Subcutaneous abdominal adipose tissue (tissue), 5 donors: ENCODE data around the gene ITGB5.

Experiments used
- H3K27ac ChIP-seq: one replicate; pipeline ENCODE4 v1.7.0; 2013; ENCODE audit warnings: low read depth, mild to moderate bottlenecking, inconsistent platforms, low read length, moderate library complexity
- H3K27me3 ChIP-seq, 5 donors: one replicate each; pipeline ENCODE4 v1.7.0; 2013; ENCODE audit warnings: low read length in 5 of 5, inconsistent platforms in 1 of 5; ENCODE audit not compliant: control insufficient read depth in 5 of 5, insufficient read depth in 4 of 5
- H3K36me3 ChIP-seq, 5 donors: one replicate each; pipeline ENCODE4 v1.7.0; 2013; ENCODE audit warnings: low read length in 5 of 5; ENCODE audit not compliant: control insufficient read depth in 5 of 5, insufficient read depth in 5 of 5
- H3K4me1 ChIP-seq, 5 donors: one replicate each; pipeline ENCODE4 v1.7.0; 2013; ENCODE audit warnings: low read length in 5 of 5, mild to moderate bottlenecking in 3 of 5, moderate library complexity in 1 of 5; ENCODE audit not compliant: control insufficient read depth in 5 of 5, insufficient read depth in 5 of 5
- H3K4me3 ChIP-seq, 5 donors: one replicate each; pipeline ENCODE4 v1.7.0; 2013; ENCODE audit warnings: low read length in 5 of 5, low read depth in 1 of 5
- H3K9ac ChIP-seq, 5 donors: one replicate each; pipeline ENCODE4 v1.7.0; 2013; ENCODE audit warnings: low read length in 5 of 5, mild to moderate bottlenecking in 4 of 5, moderate library complexity in 3 of 5
- H3K9me3 ChIP-seq, 5 donors: one replicate each; pipeline ENCODE4 v1.7.0; 2013; ENCODE audit warnings: low read length in 5 of 5; ENCODE audit not compliant: control insufficient read depth in 5 of 5
- donor health status: healthy.
- donor health status: healthy.
- donor health status: healthy.
- donor health status: healthy.
- donor health status: healthy.

Gene ITGB5

GRCh38 chr3:124772081-124772831, 114.9 kb downstream of the ITGB5 start:
- Histone ChIP-seq H3K4me1 (peaks cover 12 to 60% (median 55%) of the 10 kb centered on the region in 5 donors), H3K9me3 (no peaks in the 10 kb centered on the region), H3K4me3 (no peak overlapping the region), H3K27me3 (no peaks in the 10 kb centered on the region), H3K9ac (no peak overlapping the region), H3K36me3 (peaks cover 5 to 55% (median 43%) of the 10 kb centered on the region in 5 donors), H3K27ac (peak overlapping the region; percentile 83)

- H3K9me3 ChIP-seq: no peaks in the 10 kb centered on the region
- H3K9ac ChIP-seq: no peak overlapping the region
- peaks cover 12 to 59% (median 52%) of the 10 kb centered on the region in 5 donors for H3K4me1 ChIP-seq
- H3K27ac ChIP-seq: peak overlapping the region; percentile 83
- no peaks in the 10 kb centered on the region for H3K27me3 ChIP-seq
- peaks cover 6 to 58% (median 48%) of the 10 kb centered on the region in 5 donors for H3K36me3 ChIP-seq
- H3K4me3 ChIP-seq: no peak overlapping the region
Measured at GRCh38 chr3:124771083-124771445, 116.1 kb downstream of the ITGB5 start.

- H3K9ac ChIP-seq: no peak overlapping the region
- no peaks in the 10 kb centered on the region for H3K27me3 ChIP-seq
- no peak overlapping the region for H3K4me3 ChIP-seq
- peaks cover 12 to 53% (median 48%) of the 10 kb centered on the region in 5 donors for H3K4me1 ChIP-seq
- peak overlapping the region; percentile 83 for H3K27ac ChIP-seq
- H3K36me3 ChIP-seq: peaks cover 6 to 58% (median 51%) of the 10 kb centered on the region in 5 donors
- H3K9me3 ChIP-seq: no peaks in the 10 kb centered on the region
Measured at GRCh38 chr3:124770336-124771082, 116.7 kb downstream of the ITGB5 start.

GRCh38 chr3:124769462-124769861, 117.7 kb downstream of the ITGB5 start:
- H3K27me3 ChIP-seq: no peaks in the 10 kb centered on the region
- H3K4me1 ChIP-seq: peaks cover 7 to 47% (median 45%) of the 10 kb centered on the region in 5 donors
- H3K9ac ChIP-seq: no peak overlapping the region
- H3K27ac ChIP-seq: no peak overlapping the region
- no peaks in the 10 kb centered on the region for H3K9me3 ChIP-seq
- H3K36me3 ChIP-seq: peaks cover 6 to 63% (median 58%) of the 10 kb centered on the region in 5 donors
- H3K4me3 ChIP-seq: no peak overlapping the region

DNA sequence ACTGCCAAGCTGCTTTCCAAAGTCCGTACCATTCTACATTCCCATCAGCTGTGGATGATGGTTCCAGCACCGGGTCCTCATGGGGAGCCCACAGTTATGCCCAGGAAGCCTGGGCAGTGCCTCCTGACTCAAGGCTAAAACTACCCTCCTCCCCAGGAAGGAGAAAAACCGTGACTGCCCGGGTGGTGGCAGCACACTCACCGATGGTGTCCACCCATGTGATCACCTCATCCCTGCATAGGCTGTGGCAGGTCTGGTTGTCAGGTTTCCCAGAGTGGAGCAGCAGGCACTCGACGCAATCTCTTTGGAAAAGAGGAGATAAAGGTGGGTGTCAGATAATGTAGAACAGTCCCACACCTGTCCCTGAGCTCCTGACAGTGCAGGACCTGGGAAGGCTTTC, 118.4 kb downstream of the ITGB5 start:
- no peaks in the 10 kb centered on the region for H3K9me3 ChIP-seq
- H3K36me3 ChIP-seq: peaks cover 6 to 69% (median 63%) of the 10 kb centered on the region in 5 donors
- H3K27ac ChIP-seq: no peak overlapping the region
- no peak overlapping the region for H3K9ac ChIP-seq
- H3K4me3 ChIP-seq: no peak overlapping the region
- H3K27me3 ChIP-seq: no peaks in the 10 kb centered on the region
- H3K4me1 ChIP-seq: peaks cover 3 to 45% (median 45%) of the 10 kb centered on the region in 5 donors

- Histone ChIP-seq H3K9me3 (no peaks in the 10 kb centered on the region), H3K36me3 (peaks cover 6 to 75% (median 73%) of the 10 kb centered on the region in 5 donors), H3K4me3 (no peak overlapping the region), H3K4me1 (peaks cover 3 to 38% (median 34%) of the 10 kb centered on the region in 5 donors), H3K27ac (no peak overlapping the region), H3K9ac (no peak overlapping the region), H3K27me3 (no peaks in the 10 kb centered on the region)
Measured at GRCh38 chr3:124767691-124768090, 119.5 kb downstream of the ITGB5 start.

GRCh38 chr3:124767264-124767663, 119.9 kb downstream of the ITGB5 start:
- Histone ChIP-seq H3K9ac (no peak overlapping the region), H3K4me3 (no peak overlapping the region), H3K9me3 (no peaks in the 10 kb centered on the region), H3K27ac (no peak overlapping the region), H3K4me1 (peaks cover 0 to 34% (median 32%) of the 10 kb centered on the region in 5 donors), H3K36me3 (peaks cover 6 to 78% (median 76%) of the 10 kb centered on the region in 5 donors), H3K27me3 (no peaks in the 10 kb centered on the region)

DNA sequence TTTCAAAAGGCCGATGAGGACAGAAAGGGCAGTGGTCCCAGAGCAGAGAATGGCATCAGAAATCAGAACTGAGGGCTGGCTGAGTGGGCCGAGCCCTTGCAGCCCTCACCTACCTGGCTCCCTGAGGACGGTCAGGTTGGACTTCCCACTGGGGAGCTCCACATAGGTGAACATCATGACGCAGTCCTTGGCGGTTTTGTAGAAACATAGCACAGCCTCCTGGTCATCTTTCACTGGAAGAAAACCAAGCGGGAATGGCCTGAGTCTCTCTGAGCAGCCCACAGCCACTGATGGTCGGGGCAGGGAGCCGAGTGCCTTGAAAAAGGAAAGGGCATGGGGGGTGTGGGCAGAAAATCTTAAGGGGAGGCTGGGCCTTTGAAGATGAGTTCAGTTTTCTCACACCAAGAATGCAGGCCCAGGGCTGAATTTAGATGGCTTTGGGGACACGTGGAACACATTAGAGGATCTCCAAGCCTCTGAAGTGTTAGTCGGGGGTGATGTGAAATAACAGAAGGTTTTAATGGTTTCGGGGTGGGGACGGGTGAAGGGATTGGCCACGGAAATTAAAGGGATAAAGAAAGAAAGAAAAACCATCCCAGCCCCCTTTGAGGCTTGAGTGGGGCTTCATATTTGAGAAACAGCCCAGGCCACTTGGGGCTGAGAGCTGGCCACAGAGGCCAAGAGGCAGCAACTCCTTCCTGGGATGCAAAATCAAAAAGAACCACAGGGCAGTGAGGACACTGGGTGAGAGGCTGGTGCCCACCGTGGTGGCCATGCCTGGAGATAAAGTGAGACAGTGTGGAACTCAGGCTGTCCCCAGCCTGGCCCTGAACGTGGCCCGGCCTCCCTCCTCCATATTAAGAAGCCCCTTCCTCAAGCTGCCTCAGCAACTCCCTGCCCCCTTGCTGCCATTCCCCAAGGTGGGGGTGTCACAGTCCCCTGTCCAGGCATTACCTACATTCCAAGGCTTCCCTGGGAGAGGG, 120.8 kb downstream of the ITGB5 start:
- Histone ChIP-seq H3K27me3 (no peaks in the 10 kb centered on the region), H3K36me3 (peaks cover 6 to 78% (median 76%) of the 10 kb centered on the region in 5 donors), H3K27ac (no peak overlapping the region), H3K4me1 (peaks cover 0 to 34% (median 30%) of the 10 kb centered on the region in 5 donors), H3K4me3 (no peak overlapping the region), H3K9me3 (no peaks in the 10 kb centered on the region), H3K9ac (no peak overlapping the region)

GRCh38 chr3:124765197-124765840, 121.8 kb downstream of the ITGB5 start:
- H3K36me3 ChIP-seq: peaks cover 6 to 77% (median 76%) of the 10 kb centered on the region in 5 donors
- H3K9ac ChIP-seq: no peak overlapping the region
- H3K4me3 ChIP-seq: no peak overlapping the region
- no peaks in the 10 kb centered on the region for H3K27me3 ChIP-seq
- H3K9me3 ChIP-seq: no peaks in the 10 kb centered on the region
- H3K4me1 ChIP-seq: peaks cover 0 to 36% (median 26%) of the 10 kb centered on the region in 5 donors
- no peak overlapping the region for H3K27ac ChIP-seq
